Lower leg skin (tissue), 3 donors: Measurements from ENCODE around the gene GPAM.

Source experiments
- CTCF ChIP-seq, 3 donors: fragments of 450-650 bp; IDR thresholded peaks; one replicate each; pipeline ENCODE4 v1.5.1; 2016; ENCODE audit warnings: antibody characterized with exemption in 3 of 3, mild to moderate bottlenecking in 3 of 3, moderate library complexity in 2 of 3
- POLR2A ChIP-seq, 2 donors: fragments of 450-650 bp; IDR thresholded peaks; one replicate each; pipeline ENCODE4 v1.6.1; 2016 to 2017; ENCODE audit warnings: antibody characterized with exemption in 2 of 2, mild to moderate bottlenecking in 1 of 2, moderate library complexity in 1 of 2

- TF ChIP-seq CTCF (IDR thresholded peaks at IDR 0.05) (no peak), POLR2A (IDR thresholded peaks at IDR 0.05) (no peak)
Observed at GRCh38 chr10:112208997-112209396, 25.4 kb upstream of the GPAM start.
